Measurements from ENCODE around the gene GOSR2.

GRCh38 chr17:46989637-46990431, 66.9 kb downstream of the GOSR2 start:
- TF ChIP-seq CTCF (conservative IDR thresholded peaks at IDR 0.05; ENCODE audit: low read depth, low read length) (no peak), EZH2phosphoT487 (IDR thresholded peaks at IDR 0.05; ENCODE audit: borderline replicate concordance, low read length) (no peak)

Data from PC-3 (cell line).